Brain microvascular endothelial cell (primary cell): Measurements from ENCODE around the gene OR4B1.
A peak's percentile ranks its signal among the peaks of the same experiment; 100 is the strongest.

Source experiments
- DNase-seq: peaks from one replicate; pipeline ENCODE4 v3.0.0-alpha.2; 2020
- H3K27ac ChIP-seq: fragments of 250-450 bp; sonication (Bioruptor Pico); 2 replicates; pipeline ENCODE4 v1.5.1; 2020; ENCODE audit warnings: mild to moderate bottlenecking, moderate library complexity
- H3K27me3 ChIP-seq: fragments of 250-450 bp; sonication (Bioruptor Pico); replicated peaks from 2 replicates; pipeline ENCODE4 v1.5.1; 2020; ENCODE audit warnings: mild to moderate bottlenecking
- H3K36me3 ChIP-seq: fragments of 250-450 bp; sonication (Bioruptor Pico); replicated peaks from 2 replicates; pipeline ENCODE4 v1.5.1; 2020; ENCODE audit warnings: mild to moderate bottlenecking
- H3K4me3 ChIP-seq: 2 replicates; pipeline ENCODE4 v1.5.1; 2011; ENCODE audit warnings: low read depth, mild to moderate bottlenecking, control low read depth, low read length, moderate library complexity
- CTCF ChIP-seq: IDR thresholded peaks from 2 replicates; pipeline ENCODE4 v1.5.1; 2011; ENCODE audit warnings: low read depth, mild to moderate bottlenecking, moderate library complexity, low read length, control low read depth, inconsistent platforms; ENCODE audit errors: missing control alignments
- in situ Hi-C: cut with HindIII; loops from 2 replicates; pipeline ENCODE4 v1.10.0; 2017; ENCODE audit warnings: low sequenced_read_pairs, low pct_ligation_motif_present

Gene OR4B1

DNA sequence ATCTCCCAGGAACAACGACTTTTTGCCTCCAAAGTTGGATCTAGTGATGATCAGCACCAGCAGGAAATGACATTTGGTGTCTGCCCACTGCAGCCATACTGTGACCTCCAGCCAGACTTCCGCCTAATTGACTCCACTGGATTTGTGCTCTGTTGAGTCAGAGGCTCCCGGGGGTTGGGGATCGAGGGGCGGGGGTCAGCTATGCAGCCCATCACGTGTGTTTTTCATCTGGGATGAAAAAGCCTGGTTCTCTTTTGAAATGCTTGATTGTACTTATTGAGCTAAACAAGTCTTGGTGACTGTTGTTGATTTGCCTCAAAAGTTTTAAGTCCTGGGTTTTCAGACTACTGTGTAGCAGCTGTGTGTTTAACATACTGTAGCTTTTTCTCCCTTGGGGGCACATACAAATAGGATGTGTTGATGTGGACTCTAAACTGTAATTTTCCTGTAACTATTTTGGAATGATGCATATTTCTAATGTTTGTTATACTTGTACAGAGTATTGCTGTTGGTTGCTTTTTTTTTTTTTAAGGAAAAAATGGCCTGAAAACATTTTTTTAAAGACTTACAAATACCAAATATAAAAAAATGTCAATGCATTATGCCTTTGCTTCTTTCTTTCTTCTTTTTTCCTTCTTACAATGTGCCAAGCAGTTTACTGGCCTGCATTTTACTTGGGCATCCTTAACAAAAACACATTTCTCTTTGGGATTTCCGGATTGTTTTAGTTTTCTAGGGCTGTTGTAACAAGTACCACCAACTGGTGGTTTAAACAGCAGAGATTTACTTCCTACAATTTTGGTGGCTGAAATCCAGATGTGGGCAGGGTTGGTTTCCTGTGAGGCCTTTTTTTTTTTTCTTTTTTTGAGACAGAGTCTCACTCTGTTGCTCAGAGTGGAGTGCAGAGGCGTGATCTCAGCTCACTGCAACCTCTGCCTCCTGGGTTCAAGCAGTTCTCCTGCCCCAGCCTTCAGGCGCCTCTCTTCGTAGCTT, 46.1 kb upstream of the OR4B1 start:
- Histone ChIP-seq H3K27me3 (no peaks in the 10 kb centered on the region), H3K4me3 (no peak overlapping the region), H3K36me3 (peaks cover 4% of the 10 kb centered on the region), H3K27ac (peak overlapping the region; percentile 76)
- no peak for TF ChIP-seq CTCF
- in situ Hi-C loops, result no loop called here
- peak; percentile 57 for DNase-seq

GRCh38 chr11:48172818-48173609, 43.6 kb upstream of the OR4B1 start:
- DNase-seq, result peak; percentile 58
- Histone ChIP-seq H3K27ac (no peak overlapping the region), H3K4me3 (no peak overlapping the region), H3K36me3 (peaks cover 4% of the 10 kb centered on the region), H3K27me3 (no peaks in the 10 kb centered on the region)
- TF ChIP-seq CTCF, result peak; percentile 99
- in situ Hi-C loops, result no loop called here

DNA sequence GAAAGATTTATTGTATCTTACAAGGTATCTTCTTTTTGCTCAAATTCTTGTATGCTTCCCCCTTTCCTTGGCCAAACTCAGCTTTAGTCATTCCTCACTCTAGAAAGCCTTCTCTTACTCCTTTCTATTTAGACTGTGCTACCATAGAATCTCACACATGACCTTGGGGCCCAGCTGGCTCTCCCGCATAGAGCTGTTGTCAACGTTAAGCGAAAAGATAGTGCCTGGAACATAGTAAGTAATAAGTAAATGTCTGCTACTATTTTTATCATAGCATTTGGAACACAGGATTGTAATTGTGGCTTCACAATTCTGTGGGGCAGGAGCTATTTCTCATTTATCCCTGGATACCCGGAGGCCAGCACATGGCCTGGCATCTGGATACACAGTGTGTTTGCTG, 38.9 kb upstream of the OR4B1 start:
- H3K36me3 ChIP-seq, result peaks cover 2% of the 10 kb centered on the region
- DNase-seq, result no peak
- no peaks in the 10 kb centered on the region for H3K27me3 ChIP-seq
- in situ Hi-C loops, result no loop called here
- no peak overlapping the region for H3K27ac ChIP-seq
- H3K4me3 ChIP-seq, result no peak overlapping the region
- TF ChIP-seq CTCF, result no peak

DNA sequence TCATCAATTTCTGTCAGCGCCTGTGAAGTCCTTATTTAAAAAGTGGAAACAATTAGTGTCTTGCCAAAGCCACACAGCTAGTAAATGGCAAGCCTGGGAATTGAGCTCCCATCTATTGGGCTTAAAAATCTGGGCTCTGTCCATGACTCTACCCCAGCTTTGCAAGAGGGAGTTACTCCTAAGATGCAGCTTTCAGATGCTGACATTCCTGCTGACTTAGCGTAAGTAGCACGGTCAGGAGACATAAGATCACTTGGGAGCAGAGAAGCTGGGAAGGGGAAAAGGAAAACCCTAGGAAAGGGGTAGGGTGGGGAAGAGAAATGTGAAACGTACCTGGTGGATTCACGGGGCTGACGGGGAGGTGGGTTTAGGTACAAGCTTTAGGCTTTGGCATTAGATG, 36.0 kb upstream of the OR4B1 start:
- Histone ChIP-seq H3K27me3 (no peaks in the 10 kb centered on the region), H3K27ac (no peak overlapping the region), H3K4me3 (no peak overlapping the region), H3K36me3 (no peaks in the 10 kb centered on the region)
- TF ChIP-seq CTCF, result no peak
- no peak for DNase-seq
- in situ Hi-C loops, result no loop called here

DNA sequence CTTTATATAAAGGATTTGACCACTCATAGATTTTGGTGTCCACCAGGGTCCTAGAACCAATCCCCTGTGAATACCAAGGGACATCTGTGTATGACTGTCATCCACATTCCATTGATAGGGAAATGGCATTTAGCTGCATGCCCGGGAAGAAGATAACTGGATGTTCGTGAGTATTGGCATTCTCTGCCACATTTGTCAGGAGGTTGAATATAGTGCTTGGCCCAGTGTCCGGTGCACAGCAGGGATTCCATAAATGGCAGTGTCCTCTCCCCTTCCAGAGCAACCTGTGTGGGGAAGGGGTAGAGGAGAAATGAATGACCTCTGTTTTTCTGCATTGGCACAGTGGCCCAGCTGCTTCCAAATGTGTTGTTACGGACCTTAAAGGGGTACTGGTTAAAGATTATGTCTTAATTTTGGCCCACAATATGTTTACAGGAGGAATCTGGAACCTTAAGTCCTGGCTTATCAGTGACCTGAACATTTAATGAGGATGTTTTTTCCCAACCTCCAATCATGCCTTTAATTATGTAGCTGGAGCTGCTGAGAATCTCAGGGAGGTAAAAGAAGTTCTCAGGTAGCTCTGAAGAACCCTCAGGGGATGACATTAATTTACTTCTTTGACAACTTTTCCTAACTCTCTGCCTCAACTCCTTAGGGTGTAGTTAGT, 33.6 kb upstream of the OR4B1 start:
- Histone ChIP-seq H3K27me3 (no peaks in the 10 kb centered on the region), H3K27ac (no peak overlapping the region), H3K4me3 (no peak overlapping the region), H3K36me3 (no peaks in the 10 kb centered on the region)
- DNase-seq, result no peak
- in situ Hi-C loops, result no loop called here
- TF ChIP-seq CTCF, result no peak
